HepG2 (cell line): ENCODE results near the gene NCCRP1. TPM values are rescaled to one million over a fixed set of nuclear protein-coding genes. Genes with fewer than 3 reads are reported as not detected.

Experiments used
- ATAC-seq: fragments of 200-7000 bp; cut with Tn5 transposase; 3 replicates; pipeline ENCODE4 v1.9.1; 2020; ENCODE audit warnings: mild to moderate bottlenecking, moderate library complexity
- BruUV-seq: library from RNA; stranded (reverse); fragments of 400-500 nt; replicated peaks from 2 replicates; lab custom pipeline; 2021; lab: Mats Ljungman, UMichigan
- CTCF ChIA-PET: fragments of 300-600 bp; formaldehyde crosslinking; extraction: SDS; loops from one replicate; lab custom pipeline; 2021; ENCODE audit warnings: low total read pairs, inconsistent platforms, low intra/inter-chr PET ratio; lab: Yijun Ruan, JAX
- POLR2A ChIA-PET: fragments of 350-600 bp; sonication (Branson Sonifier 250); formaldehyde crosslinking; loops from one replicate; lab custom pipeline; 2020; ENCODE audit warnings: antibody characterized with exemption, inconsistent platforms; lab: Yijun Ruan, JAX
- DNase-seq: peaks from one replicate; pipeline ENCODE4 v3.0.0-alpha.2; 2015; ENCODE audit warnings: low spot score
- FAIRE-seq: peaks from 3 replicates; lab custom pipeline; 2011; peaks lifted over from hg19 to GRCh38; lab: Jason Lieb, UNC
- H2AFZ ChIP-seq: one replicate; pipeline ENCODE4 v1.6.1; 2011; ENCODE audit warnings: low read length, inconsistent platforms
- H3K27ac ChIP-seq: fragments of 300-600 bp; 3 replicates; pipeline ENCODE4 v1.8.0; 2011; ENCODE audit warnings: mixed run types, mild to moderate bottlenecking, mixed read lengths, low read length, inconsistent platforms; ENCODE audit not compliant: insufficient read depth; ENCODE audit errors: extremely low read length
- H3K27me3 ChIP-seq, 2 experiments: fragments of 200-600 bp in 1 of 2; 2 replicates in 1 of 2; 3 replicates in 1 of 2; pipeline versions ENCODE4 v1.6.0 to v1.8.0; 2011; ENCODE audit warnings: low read length in 2 of 2, mild to moderate bottlenecking in 2 of 2, moderate library complexity in 2 of 2, inconsistent platforms in 1 of 2; ENCODE audit not compliant: insufficient read depth in 2 of 2, control insufficient read depth in 1 of 2
- H3K36me3 ChIP-seq, 2 experiments: fragments of 200-600 bp in 1 of 2; replicated peaks in 1 of 2; 2 replicates in 1 of 2; 3 replicates in 1 of 2; pipeline versions ENCODE4 v1.5.1 to v1.8.0; 2011; ENCODE audit warnings: low read length in 2 of 2, inconsistent platforms in 1 of 2; ENCODE audit not compliant: insufficient read depth in 2 of 2, control insufficient read depth in 1 of 2
- H3K4me1 ChIP-seq: 2 replicates; pipeline ENCODE4 v1.5.1; 2012; ENCODE audit warnings: low read length, inconsistent platforms; ENCODE audit not compliant: insufficient read depth
- H3K4me2 ChIP-seq: 2 replicates; pipeline ENCODE4 v1.6.0; 2011; ENCODE audit warnings: low read depth, low read length, inconsistent platforms
- H3K4me3 ChIP-seq, 3 experiments: fragments of 200-600 bp in 1 of 3; sonication (generic), shearing (Covaris generic) in 1 of 3; replicated peaks in 1 of 3; 2 replicates each; pipeline ENCODE4 v1.5.1; 2011 to 2016; ENCODE audit warnings: low read length in 3 of 3, inconsistent platforms in 2 of 3, low read depth in 2 of 3, mild to moderate bottlenecking in 2 of 3, control low read depth in 1 of 3, mixed read lengths in 1 of 3; ENCODE audit not compliant: insufficient read depth in 1 of 3
- H3K79me2 ChIP-seq: one replicate; pipeline ENCODE4 v1.6.1; 2011; ENCODE audit warnings: low read length, inconsistent platforms; ENCODE audit not compliant: insufficient read depth
- H3K9ac ChIP-seq: 2 replicates; pipeline ENCODE4 v1.6.0; 2011; ENCODE audit warnings: mild to moderate bottlenecking, low read depth, low read length, inconsistent platforms; ENCODE audit not compliant: insufficient read depth
- H3K9me3 ChIP-seq: 2 replicates; pipeline ENCODE4 v1.5.1; 2012; ENCODE audit warnings: mild to moderate bottlenecking, low read length
- H4K20me1 ChIP-seq: 2 replicates; pipeline ENCODE4 v1.6.0; 2011; ENCODE audit warnings: inconsistent platforms, mild to moderate bottlenecking, low read length, moderate library complexity; ENCODE audit not compliant: insufficient read depth
- AGO2 ChIP-seq: fragments of 200-400 bp; formaldehyde crosslinking; optimal IDR thresholded peaks from 2 replicates; pipeline ENCODE3; 2017; ENCODE audit warnings: mild to moderate bottlenecking, low read depth, low read length, moderate library complexity
- ESRRA ChIP-seq: sonication (generic); formaldehyde crosslinking; IDR thresholded peaks from 2 replicates; pipeline ENCODE4 v1.5.1; 2020; ENCODE audit warnings: mild to moderate bottlenecking, low read depth, missing genetic modification reagents
- FOXA1 ChIP-seq, 2 experiments: fragments of 450-650 bp in 1 of 2; sonication (generic) in 1 of 2; formaldehyde crosslinking in 1 of 2; IDR thresholded peaks; 2 replicates each; pipeline versions ENCODE4 v1.4.0 to v1.6.1; 2016 to 2020; ENCODE audit warnings: missing genetic modification reagents in 1 of 2
- HNRNPK ChIP-seq: fragments of 200-400 bp; formaldehyde crosslinking; IDR thresholded peaks from 2 replicates; pipeline ENCODE4 v1.6.1; 2018; ENCODE audit warnings: low read length, low read depth, moderate library complexity, mild to moderate bottlenecking; ENCODE audit not compliant: poor library complexity, severe bottlenecking
- MAFK ChIP-seq, 2 experiments: IDR thresholded peaks in 1 of 2; conservative IDR thresholded peaks in 1 of 2; 2 replicates each; pipeline ENCODE4 v1.6.1; 2011; ENCODE audit warnings: improper control_type of control experiment in 2 of 2, low read length in 2 of 2
- MEF2D ChIP-seq: sonication (generic); formaldehyde crosslinking; IDR thresholded peaks from 2 replicates; pipeline ENCODE4 v1.5.1; 2020; ENCODE audit warnings: mild to moderate bottlenecking, missing genetic modification reagents
- PCBP1 ChIP-seq: fragments of 200-400 bp; formaldehyde crosslinking; IDR thresholded peaks from 2 replicates; pipeline ENCODE4 v1.6.1; 2017; ENCODE audit warnings: mild to moderate bottlenecking, low read depth, low read length, borderline replicate concordance
- PRMT3 ChIP-seq: sonication (generic); formaldehyde crosslinking; IDR thresholded peaks from 2 replicates; pipeline ENCODE4 v1.8.1; 2022; ENCODE audit warnings: low read depth, mild to moderate bottlenecking, moderate library complexity, missing genetic modification reagents, borderline replicate concordance
- RBM39 ChIP-seq: fragments of 200-400 bp; formaldehyde crosslinking; IDR thresholded peaks from one replicate; pipeline ENCODE4 v1.6.1; 2018; ENCODE audit warnings: antibody characterized with exemption, mild to moderate bottlenecking, low read depth, low read length; ENCODE audit not compliant: poor library complexity, severe bottlenecking
- THYN1 ChIP-seq: sonication (generic); formaldehyde crosslinking; IDR thresholded peaks from 2 replicates; pipeline ENCODE4 v1.8.1; 2023; ENCODE audit warnings: low read depth, mild to moderate bottlenecking, moderate library complexity, missing genetic modification reagents, borderline replicate concordance
- WGBS: methylation state at CpG from one replicate; pipeline ENCODE4 v1.1.6; 2017; ENCODE audit warnings: low lambda C conversion rate; 5-methylcytosine and 5-hydroxymethylcytosine counted together
- in situ Hi-C: cut with HindIII; loops from 2 replicates; pipeline ENCODE4 v1.10.0; 2017; ENCODE audit warnings: low pct_unique_long_range_greater_than_20kb; ENCODE audit not compliant: extremely low pct_ligation_motif_present
- intact Hi-C: fragments of 100-400 bp; cut with micrococcal nuclease; formaldehyde crosslinking; loops from one replicate; pipeline ENCODE4 v1.10.0; 2022; ENCODE audit not compliant: unreplicated experiment
- polyA plus RNA-seq, 8 experiments: library from polyadenylated mRNA; depleted of rRNA in 3 of 8; stranded (reverse) in 7 of 8; unstranded in 1 of 8; fragments of >200 nt; fragmentation: Illumina TruSeq in 4 of 8; extraction: Trizol in 4 of 8; gene quantifications; 2 replicates each; pipeline versions ENCODE4 v1.2.1 to v1.2.3, GENCODE V29; 2011 to 2016; ENCODE audit warnings: low read depth in 4 of 8, missing spikeins in 1 of 8, mixed read lengths in 1 of 8; ENCODE audit not compliant: insufficient read depth in 1 of 8
- total RNA-seq, 5 experiments: library from RNA; depleted of rRNA; stranded (reverse); fragments of >200 nt; fragmentation: Illumina TruSeq; extraction: Trizol; gene quantifications; 2 replicates each; pipeline ENCODE4 v1.2.3, GENCODE V29; 2016; ENCODE audit warnings: low read depth in 1 of 5

The NCCRP1 gene
- total and polyA plus RNA-seq, 2 of the 13 experiments (the other 11 are each of a cell fraction or from before 2014, with no cell fraction given) = not detected

GRCh38 chr19:39173502-39173991 lies 23.2 kb upstream of the NCCRP1 start:
- BruUV-seq = no TSS peak
- H3K9ac ChIP-seq = no peak overlapping the region
- peaks cover 2% of the 10 kb centered on the region; the same call in 1 of the 2 replicates for H4K20me1 ChIP-seq
- ChIA-PET POLR2A (no interaction called here), CTCF (no interaction called here)
- H3K4me3 ChIP-seq = no peak overlapping the region
- peaks cover 15 to 49% of the 10 kb centered on the region in 2 experiments; a peak in 4 of 5 replicates for H3K36me3 ChIP-seq
- no peak for FAIRE-seq
- H2AFZ ChIP-seq = no peak overlapping the region
- intact Hi-C loops = no loop called here
- H3K27me3 ChIP-seq = no peaks in the 10 kb centered on the region; a peak in 1 of 5 replicates
- no peaks in the 10 kb centered on the region for H3K9me3 ChIP-seq
- no peak for TF ChIP-seq ESRRA (CRISPR knock-in tag)
- TF ChIP-seq MAFK (conservative IDR thresholded peaks at IDR 0.05 in 1 of 2, IDR thresholded peaks at IDR 0.05 in 1 of 2; ENCODE audit: low read length in 2 of 2) = no peak
- peak; percentile 62 for TF ChIP-seq HNRNPK
- no peak for TF ChIP-seq FOXA1 (IDR thresholded peaks at IDR 0.05)
- no peak for TF ChIP-seq FOXA1 (CRISPR knock-in tag; IDR thresholded peaks at IDR 0.05)
- TF ChIP-seq PRMT3 (CRISPR knock-in tag) = no peak
- no peak for TF ChIP-seq THYN1 (CRISPR knock-in tag)
- no peak for TF ChIP-seq MEF2D
- TF ChIP-seq, all 625 proteins: peak for 1
- ATAC-seq (no peak), DNase-seq (no peak)
- in situ Hi-C loops = no loop called here
- Histone ChIP-seq H3K4me2 (no peak overlapping the region), H3K79me2 (no peaks in the 10 kb centered on the region), H3K4me1 (peaks cover 19% of the 10 kb centered on the region), H3K27ac (no peak overlapping the region)
- WGBS = 95% methylated on average over 19 of the region's 25 CpGs

GRCh38 chr19:39174142-39174541 lies 22.6 kb upstream of the NCCRP1 start:
- no peak overlapping the region for H3K9ac ChIP-seq
- in situ Hi-C loops = no loop called here
- no peak overlapping the region for H3K4me2 ChIP-seq
- no TSS peak for BruUV-seq
- ATAC-seq (no peak), FAIRE-seq (no peak)
- intact Hi-C loops = no loop called here
- no peaks in the 10 kb centered on the region for H3K79me2 ChIP-seq
- CTCF ChIA-PET = no interaction called here
- POLR2A ChIA-PET = no interaction called here
- H3K9me3 ChIP-seq = no peaks in the 10 kb centered on the region
- no peak overlapping the region for H3K4me3 ChIP-seq
- TF ChIP-seq AGO2 (peak; percentile 37), RBM39 (no peak), PCBP1 (0 out of 2 replicates have a peak, but pooled peaks have one; percentile 8)
- TF ChIP-seq, all 625 proteins: peak for 2
- no peak for DNase-seq
- H3K27ac ChIP-seq = no peak overlapping the region
- 97% methylated on average over 16 of the region's 16 CpGs for WGBS
- no peaks in the 10 kb centered on the region for H4K20me1 ChIP-seq
- no peaks in the 10 kb centered on the region; a peak in 1 of 5 replicates for H3K27me3 ChIP-seq
- H2AFZ ChIP-seq = no peak overlapping the region
- peaks cover 17% of the 10 kb centered on the region for H3K4me1 ChIP-seq
- peaks cover 15 to 46% of the 10 kb centered on the region in 2 experiments; a peak in 4 of 5 replicates for H3K36me3 ChIP-seq
